Caco-2 (cell line): ENCODE results near the gene APLP1. TPM values are rescaled to one million over a fixed set of nuclear protein-coding genes. Genes with fewer than 3 reads are reported as not detected.

Source experiments
- BruUV-seq: library from RNA; stranded (reverse); fragments of 400-500 nt; replicated peaks from 2 replicates; lab custom pipeline; 2021; lab: Mats Ljungman, UMichigan
- CTCF ChIA-PET: fragments of 300-600 bp; sonication (Branson Sonifier 250); formaldehyde crosslinking; loops from one replicate; lab custom pipeline; 2022; ENCODE audit warnings: antibody characterized with exemption; lab: Charles Lee
- POLR2A ChIA-PET: fragments of 300-600 bp; sonication (Branson Sonifier 250); formaldehyde crosslinking; loops from one replicate; lab custom pipeline; 2022; ENCODE audit warnings: antibody characterized with exemption; lab: Charles Lee
- DNase-seq, 2 experiments: peaks; one replicate each; pipeline versions ENCODE4 v3.0.0 to v3.0.0-alpha.2; 2020 to 2022
- H3K27me3 ChIP-seq: replicated peaks from 2 replicates; pipeline ENCODE4 v1.6.0; 2011; ENCODE audit warnings: low read length; ENCODE audit not compliant: control insufficient read depth, insufficient read depth
- H3K36me3 ChIP-seq: 2 replicates; pipeline ENCODE4 v1.5.1; 2011; ENCODE audit warnings: low read length; ENCODE audit not compliant: control insufficient read depth, insufficient read depth
- H3K4me1 ChIP-seq: fragments of 250-450 bp; sonication (Bioruptor Pico); 2 replicates; pipeline ENCODE4 v1.5.1; 2020; ENCODE audit warnings: mild to moderate bottlenecking
- H3K4me3 ChIP-seq: 2 replicates; pipeline ENCODE4 v1.5.1; 2011; ENCODE audit warnings: low read depth, mild to moderate bottlenecking, control low read depth, low read length
- H3K9me3 ChIP-seq: fragments of 250-450 bp; sonication (Bioruptor Pico); 2 replicates; pipeline ENCODE4 v1.5.1; 2020; ENCODE audit warnings: mild to moderate bottlenecking, moderate library complexity
- H3K27ac Mint-ChIP-seq: one replicate; pipeline ENCODE4 v1.8.0; 2022; ENCODE audit warnings: mixed read lengths; ENCODE audit not compliant: unreplicated experiment
- H3K27me3 Mint-ChIP-seq: one replicate; pipeline ENCODE4 v1.8.0; 2022; ENCODE audit warnings: mixed read lengths; ENCODE audit not compliant: insufficient read depth, unreplicated experiment
- H3K36me3 Mint-ChIP-seq: one replicate; pipeline ENCODE4 v1.8.0; 2022; ENCODE audit warnings: mild to moderate bottlenecking, mixed read lengths; ENCODE audit not compliant: insufficient read depth, unreplicated experiment
- H3K4me1 Mint-ChIP-seq: one replicate; pipeline ENCODE4 v1.8.0; 2022; ENCODE audit warnings: low read depth, mixed read lengths; ENCODE audit not compliant: unreplicated experiment
- H3K4me3 Mint-ChIP-seq: one replicate; pipeline ENCODE4 v1.8.0; 2022; ENCODE audit warnings: mild to moderate bottlenecking, moderate library complexity, mixed read lengths; ENCODE audit not compliant: unreplicated experiment
- H3K9me3 Mint-ChIP-seq: one replicate; pipeline ENCODE4 v1.8.0; 2022; ENCODE audit warnings: mixed read lengths; ENCODE audit not compliant: unreplicated experiment
- CTCF ChIP-seq, 2 experiments: fragments of 200-600 bp in 1 of 2; IDR thresholded peaks; 1 replicate in 1 of 2; 2 replicates in 1 of 2; pipeline versions ENCODE4 v1.5.1 to v1.8.0; 2011 to 2022; ENCODE audit warnings: antibody characterized with exemption in 1 of 2, control low read depth in 1 of 2, inconsistent platforms in 1 of 2, low read depth in 1 of 2, low read length in 1 of 2, mild to moderate bottlenecking in 1 of 2, moderate library complexity in 1 of 2; ENCODE audit not compliant: insufficient read depth in 1 of 2, severe bottlenecking in 1 of 2, unreplicated experiment in 1 of 2
- intact Hi-C: fragments of 100-400 bp; cut with micrococcal nuclease; formaldehyde crosslinking; loops from one replicate; pipeline ENCODE4 v1.10.0; 2022; ENCODE audit not compliant: unreplicated experiment
- total RNA-seq: library from RNA; stranded (reverse); gene quantifications from 2 replicates; pipeline ENCODE4 v1.2.3, GENCODE V29; 2022

Gene APLP1
- total RNA-seq, 1 experiment from 2014 or later = 6.5 TPM

DNA sequence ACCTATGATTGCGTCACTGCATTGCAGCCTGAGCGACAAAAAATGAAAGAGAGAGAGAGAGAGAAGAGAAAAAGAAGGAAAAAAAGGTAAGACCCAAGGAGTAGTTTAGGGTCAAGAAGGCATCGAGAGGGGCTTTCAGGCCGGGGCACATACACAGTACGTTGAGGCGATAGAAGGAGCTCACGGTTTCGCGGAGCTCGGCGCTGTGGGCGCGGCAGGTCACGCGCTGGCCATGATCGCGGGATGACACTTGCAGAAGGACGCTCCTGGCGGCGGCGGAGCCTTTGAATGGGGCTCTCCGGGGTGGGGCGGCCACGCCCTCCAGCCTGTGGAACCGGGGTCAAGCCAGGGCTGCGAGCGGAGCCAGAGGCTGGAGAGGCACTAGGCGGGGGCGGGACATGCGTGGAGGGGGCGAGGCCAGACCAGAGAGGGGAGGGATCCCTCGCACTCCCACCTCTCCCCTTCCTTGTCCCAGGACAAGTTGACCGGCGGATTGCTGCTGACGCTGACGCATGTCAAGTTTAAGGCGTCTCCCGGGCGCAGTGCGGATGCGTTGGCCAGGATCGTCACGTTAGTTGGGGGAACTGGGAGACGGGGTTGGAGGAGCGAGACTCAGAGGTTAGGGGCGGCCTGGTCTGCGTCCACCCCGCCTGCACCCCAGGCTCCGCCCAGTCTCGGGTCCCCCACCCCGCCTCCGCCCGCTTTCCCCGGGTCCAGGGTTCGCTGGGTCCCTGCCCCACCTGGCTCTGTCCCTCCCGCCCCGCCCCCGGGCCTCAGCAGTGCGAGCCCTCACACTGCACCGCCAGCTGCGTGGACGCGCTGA is 22.9 kb upstream of the APLP1 start:
- Mint-ChIP-seq H3K27ac (no peak overlapping the region), H3K36me3 (no peaks in the 10 kb centered on the region), H3K27me3 (peaks cover 23% of the 10 kb centered on the region), H3K9me3 (peaks cover 12% of the 10 kb centered on the region), H3K4me3 (peak overlapping the region; percentile 77), H3K4me1 (peaks cover 22% of the 10 kb centered on the region)
- DNase-seq = peak; percentile 82 to 83
- Histone ChIP-seq H3K27me3 (no peaks in the 10 kb centered on the region; the same call in 1 of the 2 replicates), H3K9me3 (peaks cover 4% of the 10 kb centered on the region; the same call in 1 of the 2 replicates), H3K36me3 (no peaks in the 10 kb centered on the region), H3K4me3 (peak overlapping the region; percentile 59), H3K4me1 (peaks cover 12% of the 10 kb centered on the region)
- intact Hi-C loops = no loop called here
- BruUV-seq = no TSS peak
- ChIA-PET CTCF (no interaction called here), POLR2A (no interaction called here)
- TF ChIP-seq CTCF (IDR thresholded peaks at IDR 0.05; ENCODE audit: insufficient read depth in 1 of 2, low read depth in 1 of 2, low read length in 1 of 2, severe bottlenecking in 1 of 2, unreplicated experiment in 1 of 2) = no peak

DNA sequence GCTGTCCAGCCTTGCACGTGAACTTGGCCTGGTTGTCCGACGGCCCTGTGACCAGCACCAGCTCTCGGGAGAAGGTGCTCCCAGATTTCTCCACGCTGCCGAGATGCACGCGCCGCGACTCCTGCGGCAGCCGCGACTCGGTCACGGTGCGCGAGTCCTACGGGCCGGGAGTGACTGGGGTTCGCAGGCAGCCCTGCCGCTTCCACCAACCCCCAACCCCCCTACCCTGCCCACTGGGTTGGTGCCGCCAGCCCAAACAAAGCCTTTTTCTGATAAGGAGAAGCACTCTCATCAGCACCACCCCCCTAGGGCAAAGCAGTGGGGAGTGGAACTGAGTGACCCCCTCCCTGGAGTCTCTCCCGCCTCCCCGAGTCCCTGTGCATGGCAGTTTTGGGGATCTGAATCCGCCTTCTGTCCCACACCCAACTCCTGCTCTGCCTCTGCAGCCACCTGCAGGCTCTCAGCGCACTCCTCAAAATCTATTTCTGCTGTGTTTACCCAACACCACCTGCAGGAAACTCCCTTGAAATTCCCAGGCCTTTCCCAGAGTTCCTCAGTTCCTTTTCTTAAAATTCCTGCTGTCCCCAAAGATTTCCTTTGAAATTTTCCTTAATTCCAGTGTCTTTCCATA is 22.2 kb upstream of the APLP1 start:
- peaks cover 25% of the 10 kb centered on the region for H3K27me3 Mint-ChIP-seq
- DNase-seq = peak in 1 of 2 experiments; percentile 52
- H3K36me3 ChIP-seq = no peaks in the 10 kb centered on the region
- H3K9me3 ChIP-seq = peaks cover 3% of the 10 kb centered on the region; the same call in 1 of the 2 replicates
- no TSS peak for BruUV-seq
- H3K9me3 Mint-ChIP-seq = peaks cover 12% of the 10 kb centered on the region
- H3K4me3 Mint-ChIP-seq = peak overlapping the region; percentile 77
- peak in 1 of 2 experiments; percentile 9 for TF ChIP-seq CTCF (IDR thresholded peaks at IDR 0.05; ENCODE audit: insufficient read depth in 1 of 2, low read depth in 1 of 2, low read length in 1 of 2, severe bottlenecking in 1 of 2, unreplicated experiment in 1 of 2)
- peak overlapping the region; percentile 59 for H3K4me3 ChIP-seq
- H3K27ac Mint-ChIP-seq = no peak overlapping the region
- intact Hi-C loops = no loop called here
- no peaks in the 10 kb centered on the region for H3K36me3 Mint-ChIP-seq
- H3K4me1 Mint-ChIP-seq = peaks cover 22% of the 10 kb centered on the region
- POLR2A ChIA-PET = no interaction called here
- CTCF ChIA-PET = interaction anchor here (0.6 kb wide), 1 partner anchor 493 kb away, joined by 3 read pairs; no protein-coding TSS in a partner anchor
- H3K4me1 ChIP-seq = peaks cover 12% of the 10 kb centered on the region
- H3K27me3 ChIP-seq = no peaks in the 10 kb centered on the region; the same call in 1 of the 2 replicates

DNA sequence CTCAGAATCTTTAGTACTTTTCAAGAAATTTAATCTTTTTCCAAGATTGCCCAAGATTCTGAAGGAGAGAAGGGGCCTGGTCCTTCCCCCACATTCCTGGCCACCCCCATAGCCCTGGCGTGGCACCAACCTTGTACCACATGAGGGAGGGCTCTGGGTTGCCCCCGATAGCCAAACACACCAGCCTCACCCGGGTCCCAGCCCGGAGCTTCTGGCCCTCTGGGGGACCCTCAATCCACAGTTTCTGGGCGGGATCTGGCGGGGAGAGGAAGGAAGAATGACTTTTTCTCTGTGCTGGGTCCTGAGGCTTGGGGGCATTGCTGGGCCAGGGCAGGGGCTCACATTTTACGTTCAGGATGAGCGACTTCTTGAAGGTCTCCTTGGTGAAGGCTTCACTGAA is 20.5 kb upstream of the APLP1 start:
- peaks cover 12% of the 10 kb centered on the region for H3K4me1 ChIP-seq
- BruUV-seq = no TSS peak
- no peak overlapping the region for H3K4me3 ChIP-seq
- H3K36me3 Mint-ChIP-seq = peaks cover 4% of the 10 kb centered on the region
- CTCF ChIA-PET = no interaction called here
- H3K4me1 Mint-ChIP-seq = peaks cover 22% of the 10 kb centered on the region
- peaks cover 27% of the 10 kb centered on the region for H3K27me3 Mint-ChIP-seq
- intact Hi-C loops = no loop called here
- no peaks in the 10 kb centered on the region for H3K36me3 ChIP-seq
- H3K4me3 Mint-ChIP-seq = no peak overlapping the region
- DNase-seq = no peak
- no peaks in the 10 kb centered on the region for H3K9me3 ChIP-seq
- POLR2A ChIA-PET = no interaction called here
- H3K9me3 Mint-ChIP-seq = peaks cover 3% of the 10 kb centered on the region
- H3K27ac Mint-ChIP-seq = no peak overlapping the region
- TF ChIP-seq CTCF (IDR thresholded peaks at IDR 0.05; ENCODE audit: insufficient read depth in 1 of 2, low read depth in 1 of 2, low read length in 1 of 2, severe bottlenecking in 1 of 2, unreplicated experiment in 1 of 2) = no peak
- H3K27me3 ChIP-seq = no peaks in the 10 kb centered on the region
